Measurements from ENCODE around the gene TLX3. TPM values are rescaled to one million over a fixed set of nuclear protein-coding genes. Genes with fewer than 3 reads are reported as not detected.

Gene TLX3
- total RNA-seq, 1 donor from 2014 or later: 0.51 TPM

DNA sequence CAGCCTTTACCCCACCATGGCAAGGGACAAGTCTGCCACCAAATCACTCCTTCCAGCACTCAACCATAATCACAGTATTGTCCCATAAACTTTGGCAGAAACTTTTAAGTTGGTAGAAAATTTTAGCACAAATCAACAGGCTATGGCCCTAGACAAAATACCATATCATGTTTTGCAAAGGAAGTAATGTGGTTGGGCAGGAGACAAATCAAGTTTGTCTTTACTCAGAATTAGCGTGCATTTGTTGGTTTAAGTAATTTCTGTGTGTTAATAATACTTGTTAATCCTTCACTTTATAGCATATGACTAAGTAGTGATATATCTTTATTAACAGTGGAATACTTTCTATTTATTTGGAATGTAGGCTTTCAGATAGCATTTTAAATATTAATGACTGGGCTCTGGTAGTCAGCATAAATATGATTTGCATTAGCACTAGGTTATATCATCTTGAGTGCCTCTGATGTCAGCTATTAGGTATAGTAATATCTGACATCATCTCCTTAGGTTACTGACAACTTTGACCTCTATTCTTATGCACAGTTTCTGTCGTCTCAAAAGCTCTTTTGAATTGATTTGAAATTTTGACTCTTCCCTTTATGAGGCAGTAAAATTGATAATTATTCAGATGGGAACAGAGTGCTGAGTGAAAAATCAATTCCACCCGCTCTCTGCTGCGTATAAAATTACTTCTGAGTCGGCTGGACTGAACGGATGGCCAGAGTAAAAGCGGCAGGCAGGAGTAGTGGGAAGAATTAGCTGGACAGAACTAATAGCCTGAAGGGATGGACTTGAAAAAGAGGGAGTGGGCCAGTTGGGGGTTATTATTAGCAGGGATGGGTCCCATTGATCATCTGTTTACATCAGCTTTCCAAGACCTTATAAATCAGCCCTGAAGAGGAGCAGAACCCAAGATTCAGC is 40.1 kb upstream of the TLX3 start:
- no peaks in the 10 kb centered on the region for H3K27me3 Mint-ChIP-seq (ENCODE audit: low read depth)
- H3K4me3 Mint-ChIP-seq: no peak overlapping the region
- peaks cover 5% of the 10 kb centered on the region for H3K4me1 Mint-ChIP-seq
- TF ChIP-seq, protein P1, sequence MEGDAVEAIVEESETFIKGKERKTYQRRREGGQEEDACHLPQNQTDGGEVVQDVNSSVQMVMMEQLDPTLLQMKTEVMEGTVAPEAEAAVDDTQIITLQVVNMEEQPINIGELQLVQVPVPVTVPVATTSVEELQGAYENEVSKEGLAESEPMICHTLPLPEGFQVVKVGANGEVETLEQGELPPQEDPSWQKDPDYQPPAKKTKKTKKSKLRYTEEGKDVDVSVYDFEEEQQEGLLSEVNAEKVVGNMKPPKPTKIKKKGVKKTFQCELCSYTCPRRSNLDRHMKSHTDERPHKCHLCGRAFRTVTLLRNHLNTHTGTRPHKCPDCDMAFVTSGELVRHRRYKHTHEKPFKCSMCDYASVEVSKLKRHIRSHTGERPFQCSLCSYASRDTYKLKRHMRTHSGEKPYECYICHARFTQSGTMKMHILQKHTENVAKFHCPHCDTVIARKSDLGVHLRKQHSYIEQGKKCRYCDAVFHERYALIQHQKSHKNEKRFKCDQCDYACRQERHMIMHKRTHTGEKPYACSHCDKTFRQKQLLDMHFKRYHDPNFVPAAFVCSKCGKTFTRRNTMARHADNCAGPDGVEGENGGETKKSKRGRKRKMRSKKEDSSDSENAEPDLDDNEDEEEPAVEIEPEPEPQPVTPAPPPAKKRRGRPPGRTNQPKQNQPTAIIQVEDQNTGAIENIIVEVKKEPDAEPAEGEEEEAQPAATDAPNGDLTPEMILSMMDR (conservative IDR thresholded peaks at IDR 0.05): no peak
- DNase-seq (ENCODE audit: low read depth, low spot score): no peak
- no peaks in the 10 kb centered on the region for H3K9me3 Mint-ChIP-seq
- H3K36me3 Mint-ChIP-seq (ENCODE audit: low read depth): peaks cover 2% of the 10 kb centered on the region
- no peak overlapping the region for H3K27ac Mint-ChIP-seq (ENCODE audit: unreplicated experiment)

DNA sequence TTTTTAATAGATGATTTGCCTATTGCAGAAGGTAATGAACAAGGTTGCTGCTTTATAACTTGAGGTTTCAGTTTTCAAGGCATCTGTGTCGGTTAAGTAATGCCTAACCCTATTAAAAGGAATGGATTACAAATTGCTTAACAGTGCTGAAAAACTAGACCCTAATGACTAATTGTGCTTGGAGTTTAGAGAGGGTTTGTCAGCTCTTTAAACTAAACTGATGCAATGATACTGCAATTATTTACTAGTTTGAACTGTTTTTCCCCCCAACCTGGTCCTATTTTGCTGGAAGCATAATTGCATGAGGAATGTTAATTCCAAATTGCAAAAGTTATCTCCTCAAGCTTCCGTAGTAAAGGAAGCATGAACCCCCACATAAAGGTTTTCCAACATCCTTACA is 39.3 kb upstream of the TLX3 start:
- Mint-ChIP-seq H3K27me3 (ENCODE audit: low read depth) (no peaks in the 10 kb centered on the region), H3K4me3 (no peak overlapping the region), H3K36me3 (ENCODE audit: low read depth) (peaks cover 2% of the 10 kb centered on the region), H3K27ac (ENCODE audit: unreplicated experiment) (no peak overlapping the region), H3K4me1 (peaks cover 5% of the 10 kb centered on the region), H3K9me3 (no peaks in the 10 kb centered on the region)
- no peak for DNase-seq (ENCODE audit: low read depth, low spot score)
- TF ChIP-seq, protein P1 (conservative IDR thresholded peaks at IDR 0.05): no peak

DNA sequence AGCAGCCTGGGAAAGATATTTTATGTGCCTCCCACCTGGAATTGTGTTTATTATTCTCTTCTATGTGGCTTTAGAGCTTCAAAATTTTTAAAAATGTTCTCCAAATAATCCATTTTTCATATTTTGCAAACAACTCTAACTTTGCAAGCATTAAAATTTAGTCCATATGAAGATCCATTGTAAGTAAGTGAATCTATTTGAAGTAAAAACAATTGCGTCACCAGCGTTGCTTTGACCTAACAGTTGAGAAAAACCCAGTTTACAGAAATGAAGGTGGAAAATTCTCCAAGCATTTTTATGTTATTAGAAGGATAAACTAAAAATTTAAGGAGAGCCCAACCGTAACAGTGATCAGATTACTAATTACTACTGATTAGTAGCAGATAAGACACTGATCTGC is 38.9 kb upstream of the TLX3 start:
- H3K9me3 Mint-ChIP-seq: no peaks in the 10 kb centered on the region
- peaks cover 5% of the 10 kb centered on the region for H3K4me1 Mint-ChIP-seq
- no peak for DNase-seq (ENCODE audit: low read depth, low spot score)
- TF ChIP-seq, protein P1 (conservative IDR thresholded peaks at IDR 0.05): no peak
- H3K27me3 Mint-ChIP-seq (ENCODE audit: low read depth): no peaks in the 10 kb centered on the region
- no peak overlapping the region for H3K4me3 Mint-ChIP-seq
- H3K36me3 Mint-ChIP-seq (ENCODE audit: low read depth): peaks cover 2% of the 10 kb centered on the region
- no peak overlapping the region for H3K27ac Mint-ChIP-seq (ENCODE audit: unreplicated experiment)

DNA sequence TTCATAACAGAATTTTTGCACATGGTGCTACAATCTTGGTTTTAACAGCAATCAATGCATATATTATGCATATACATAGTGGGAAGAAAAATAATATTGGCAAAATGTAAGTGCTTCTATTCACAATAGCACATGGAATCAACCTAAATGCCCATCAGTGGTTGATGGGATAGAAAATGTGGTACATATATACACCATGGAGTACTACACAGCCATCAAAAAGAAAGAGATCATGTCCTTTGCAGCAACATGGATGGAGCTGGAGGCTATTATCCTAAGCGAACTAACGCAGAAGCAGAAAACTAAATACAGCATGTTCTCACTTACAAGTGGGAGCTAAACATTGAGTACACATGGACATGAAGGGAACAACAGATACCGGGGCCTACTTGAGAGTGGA is 37.2 kb upstream of the TLX3 start:
- H3K9me3 Mint-ChIP-seq: no peaks in the 10 kb centered on the region
- no peak for DNase-seq (ENCODE audit: low read depth, low spot score)
- peaks cover 2% of the 10 kb centered on the region for H3K36me3 Mint-ChIP-seq (ENCODE audit: low read depth)
- TF ChIP-seq, protein P1 (conservative IDR thresholded peaks at IDR 0.05): no peak
- peaks cover 13% of the 10 kb centered on the region for H3K4me1 Mint-ChIP-seq
- H3K27ac Mint-ChIP-seq (ENCODE audit: unreplicated experiment): no peak overlapping the region
- no peak overlapping the region for H3K4me3 Mint-ChIP-seq
- H3K27me3 Mint-ChIP-seq (ENCODE audit: low read depth): no peaks in the 10 kb centered on the region

DNA sequence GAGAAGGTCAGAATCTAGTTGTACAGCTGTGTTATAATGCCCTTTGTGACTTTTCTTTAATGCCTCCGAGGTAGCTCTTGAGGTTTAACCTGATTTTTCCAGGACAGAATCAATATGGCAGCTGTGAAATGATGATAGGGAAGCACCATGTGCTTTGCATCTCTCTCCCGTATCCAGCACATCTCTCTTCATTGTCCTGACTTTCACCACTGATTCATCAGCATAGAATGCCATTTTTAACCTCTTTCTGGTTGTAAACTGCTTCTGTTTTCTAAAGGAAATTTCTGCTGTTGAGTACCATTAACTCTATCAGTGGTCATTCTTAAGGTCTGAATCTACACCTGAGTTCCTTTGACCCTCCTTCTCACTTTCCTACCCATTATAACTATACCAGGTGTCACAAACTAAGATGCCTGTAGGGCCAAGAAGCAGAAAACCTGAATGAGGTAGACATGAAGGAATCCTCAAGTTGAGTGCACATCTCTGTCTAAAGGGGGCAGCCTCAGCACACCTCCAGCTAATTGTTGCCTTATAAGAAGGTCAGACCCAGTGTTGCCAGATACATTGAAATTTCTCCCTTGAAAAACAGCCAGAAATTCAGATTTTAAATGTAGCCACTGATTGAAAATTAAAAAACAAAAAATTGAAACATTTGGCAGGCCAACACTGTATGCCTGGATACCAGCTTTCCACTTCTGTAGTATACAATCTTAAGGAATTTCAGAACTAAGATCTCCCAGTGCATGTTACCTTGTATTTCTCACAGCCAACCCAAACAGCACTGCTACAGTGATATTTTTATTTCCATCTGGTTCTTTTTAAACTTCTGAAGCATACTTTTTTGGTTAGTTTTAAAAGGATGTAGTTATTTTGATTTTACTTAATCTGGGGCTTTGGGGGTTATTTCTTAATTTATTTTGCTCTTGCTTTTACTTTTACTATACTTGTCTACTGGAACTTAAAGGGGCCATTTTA is 35.8 kb upstream of the TLX3 start:
- Mint-ChIP-seq H3K27me3 (ENCODE audit: low read depth) (no peaks in the 10 kb centered on the region), H3K9me3 (no peaks in the 10 kb centered on the region), H3K4me3 (no peak overlapping the region), H3K27ac (ENCODE audit: unreplicated experiment) (no peak overlapping the region), H3K4me1 (peaks cover 13% of the 10 kb centered on the region), H3K36me3 (ENCODE audit: low read depth) (peaks cover 2% of the 10 kb centered on the region)
- TF ChIP-seq, protein P1 (conservative IDR thresholded peaks at IDR 0.05): peak; percentile 57
- no peak for DNase-seq (ENCODE audit: low read depth, low spot score)
